Gastroesophageal sphincter (tissue), 4 donors: ENCODE results near the gene CHKB. TPM values are rescaled to one million over a fixed set of nuclear protein-coding genes. Genes with fewer than 3 reads are reported as not detected.

Experiments
- ATAC-seq: fragments of 150-250 bp; one replicate; pipeline ENCODE4 v1.9.1; 2016; ENCODE audit warnings: mild to moderate bottlenecking, moderate library complexity
- H3K27ac ChIP-seq, 4 donors: fragments of 200-600 bp; sonication (generic) in 3 of 4; 1 replicate in 3 of 4; 2 replicates in 1 of 4; pipeline ENCODE4 v1.5.1; 2016 to 2019
- H3K27me3 ChIP-seq: fragments of 200-600 bp; sonication (generic); one replicate; pipeline ENCODE4 v1.5.1; 2019
- H3K36me3 ChIP-seq, 2 donors: fragments of 200-600 bp; sonication (generic); one replicate each; pipeline ENCODE4 v1.5.1; 2019; ENCODE audit warnings: control low read depth in 1 of 2
- H3K4me1 ChIP-seq, 3 donors: fragments of 200-600 bp; sonication (generic); 1 replicate in 2 of 3; 2 replicates in 1 of 3; pipeline ENCODE4 v1.5.1; 2016 to 2019; ENCODE audit warnings: control low read depth in 2 of 3
- H3K4me3 ChIP-seq, 2 donors: fragments of 200-600 bp; sonication (generic); one replicate each; pipeline ENCODE4 v1.5.1; 2019; ENCODE audit warnings: mild to moderate bottlenecking in 1 of 2, moderate library complexity in 1 of 2
- H3K9me3 ChIP-seq, 3 donors: fragments of 200-600 bp; sonication (generic); one replicate each; pipeline ENCODE4 v1.5.1; 2017 to 2019; ENCODE audit warnings: control low read depth in 2 of 3
- EP300 ChIP-seq: sonication (generic); formaldehyde crosslinking; IDR thresholded peaks from one replicate; pipeline ENCODE4 v1.6.1; 2017; ENCODE audit warnings: antibody characterized with exemption, mild to moderate bottlenecking
- POLR2A ChIP-seq, 2 donors: fragments of 450-650 bp; IDR thresholded peaks; one replicate each; pipeline ENCODE4 v1.6.1; 2017; ENCODE audit warnings: antibody characterized with exemption in 2 of 2, mild to moderate bottlenecking in 2 of 2, moderate library complexity in 1 of 2
- POLR2AphosphoS5 ChIP-seq: sonication (generic); formaldehyde crosslinking; IDR thresholded peaks from one replicate; pipeline ENCODE4 v1.6.1; 2017; ENCODE audit warnings: antibody characterized with exemption
- WGBS, 2 donors: methylation state at CpG; one replicate each; pipeline ENCODE4 v1.1.5; 2018; ENCODE audit warnings: low coverage in 1 of 2; 5-methylcytosine and 5-hydroxymethylcytosine counted together
- total RNA-seq, 4 donors: library from RNA; depleted of rRNA; stranded (reverse); fragments of >200 nt; gene quantifications; one replicate each; pipeline ENCODE4 v1.1.0, GENCODE V29; 2016
- TF ChIP-seq, protein P1 (sequence below), 4 experiments: fragments of 200-600 bp in 2 of 4; fragments of 450-650 bp in 2 of 4; sonication (generic) in 1 of 4; IDR thresholded peaks; one replicate each; pipeline ENCODE4 v1.5.1; 2017 to 2019; ENCODE audit warnings: antibody characterized with exemption in 4 of 4, mild to moderate bottlenecking in 2 of 4, moderate library complexity in 2 of 4

Gene CHKB
- total RNA-seq, 4 donors from 2014 or later, result 16.6 to 39.8 (median 33.1) TPM

GRCh38 chr22:50532824-50533796 lies 49.5 kb downstream of the CHKB start:
- H3K27me3 ChIP-seq, result peaks cover 91% of the 10 kb centered on the region
- no peak for ATAC-seq
- no peaks in the 10 kb centered on the region for H3K9me3 ChIP-seq
- 68 to 78% methylated on average over 16 to 18 of the region's 19 CpGs for WGBS, 2 donors
- TF ChIP-seq POLR2AphosphoS5, result no peak
- TF ChIP-seq POLR2A (IDR thresholded peaks at IDR 0.05), result no peak
- no peak for TF ChIP-seq EP300
- TF ChIP-seq, protein P1, sequence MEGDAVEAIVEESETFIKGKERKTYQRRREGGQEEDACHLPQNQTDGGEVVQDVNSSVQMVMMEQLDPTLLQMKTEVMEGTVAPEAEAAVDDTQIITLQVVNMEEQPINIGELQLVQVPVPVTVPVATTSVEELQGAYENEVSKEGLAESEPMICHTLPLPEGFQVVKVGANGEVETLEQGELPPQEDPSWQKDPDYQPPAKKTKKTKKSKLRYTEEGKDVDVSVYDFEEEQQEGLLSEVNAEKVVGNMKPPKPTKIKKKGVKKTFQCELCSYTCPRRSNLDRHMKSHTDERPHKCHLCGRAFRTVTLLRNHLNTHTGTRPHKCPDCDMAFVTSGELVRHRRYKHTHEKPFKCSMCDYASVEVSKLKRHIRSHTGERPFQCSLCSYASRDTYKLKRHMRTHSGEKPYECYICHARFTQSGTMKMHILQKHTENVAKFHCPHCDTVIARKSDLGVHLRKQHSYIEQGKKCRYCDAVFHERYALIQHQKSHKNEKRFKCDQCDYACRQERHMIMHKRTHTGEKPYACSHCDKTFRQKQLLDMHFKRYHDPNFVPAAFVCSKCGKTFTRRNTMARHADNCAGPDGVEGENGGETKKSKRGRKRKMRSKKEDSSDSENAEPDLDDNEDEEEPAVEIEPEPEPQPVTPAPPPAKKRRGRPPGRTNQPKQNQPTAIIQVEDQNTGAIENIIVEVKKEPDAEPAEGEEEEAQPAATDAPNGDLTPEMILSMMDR (IDR thresholded peaks at IDR 0.05), result no peak
- peak overlapping the region in 2 of 4 donors; percentile 85 to 88 for H3K27ac ChIP-seq
- H3K36me3 ChIP-seq, result no peaks in the 10 kb centered on the region
- H3K4me3 ChIP-seq, result peak overlapping the region in 1 of 2 donors; percentile 63
- H3K4me1 ChIP-seq, result peaks cover 0 to 45% (median 19%) of the 10 kb centered on the region in 3 donors

- Histone ChIP-seq H3K27ac (peak overlapping the region; percentile 1 to 90 (median 86)), H3K4me1 (peaks cover 0 to 54% (median 20%) of the 10 kb centered on the region in 3 donors), H3K36me3 (no peaks in the 10 kb centered on the region), H3K9me3 (no peaks in the 10 kb centered on the region), H3K27me3 (peaks cover 81% of the 10 kb centered on the region), H3K4me3 (peak overlapping the region; percentile 35 to 63)
- 4 to 6% methylated on average over 5 to 11 of the region's 56 CpGs for WGBS, 2 donors
- peak; percentile 58 for ATAC-seq
- peak; percentile 8 to 24 for TF ChIP-seq POLR2A (IDR thresholded peaks at IDR 0.05)
- TF ChIP-seq EP300, result no peak
These were observed 50.5 kb downstream of the CHKB start for GRCh38 chr22:50531962-50532674.

DNA sequence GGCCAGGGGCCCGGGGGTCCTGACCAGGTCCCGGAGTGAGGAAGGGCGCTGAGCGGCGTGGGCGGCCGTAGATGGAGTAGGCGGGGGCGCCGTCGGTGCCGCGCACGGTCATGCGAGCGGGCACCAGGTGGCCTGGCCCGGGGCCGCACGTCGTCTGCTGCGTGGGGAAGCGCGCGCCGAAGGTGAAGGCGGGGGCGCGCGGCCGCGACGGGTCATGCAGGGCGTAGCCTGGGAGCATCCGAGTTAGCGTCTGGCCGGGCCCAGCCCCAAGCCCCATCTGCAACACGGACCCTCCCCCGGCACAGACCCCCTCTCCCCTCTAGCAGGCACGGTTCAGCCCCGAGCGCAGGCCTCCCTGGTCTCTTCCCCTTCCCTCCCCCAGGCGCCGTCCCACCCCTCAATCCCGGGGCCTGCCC lies 51.1 kb downstream of the CHKB start:
- peak in 1 of 2 donors; percentile 9 for TF ChIP-seq POLR2A (IDR thresholded peaks at IDR 0.05)
- TF ChIP-seq POLR2AphosphoS5, result no peak
- Histone ChIP-seq H3K9me3 (no peaks in the 10 kb centered on the region), H3K27ac (peak overlapping the region; percentile 1 to 90 (median 86)), H3K4me3 (peak overlapping the region; percentile 35 to 63), H3K4me1 (peaks cover 0 to 60% (median 25%) of the 10 kb centered on the region in 3 donors), H3K36me3 (no peaks in the 10 kb centered on the region), H3K27me3 (peaks cover 76% of the 10 kb centered on the region)
- WGBS, 2 donors, result no CpG with 5 or more reads among the region's 44 CpGs
- peak; percentile 20 for ATAC-seq

DNA sequence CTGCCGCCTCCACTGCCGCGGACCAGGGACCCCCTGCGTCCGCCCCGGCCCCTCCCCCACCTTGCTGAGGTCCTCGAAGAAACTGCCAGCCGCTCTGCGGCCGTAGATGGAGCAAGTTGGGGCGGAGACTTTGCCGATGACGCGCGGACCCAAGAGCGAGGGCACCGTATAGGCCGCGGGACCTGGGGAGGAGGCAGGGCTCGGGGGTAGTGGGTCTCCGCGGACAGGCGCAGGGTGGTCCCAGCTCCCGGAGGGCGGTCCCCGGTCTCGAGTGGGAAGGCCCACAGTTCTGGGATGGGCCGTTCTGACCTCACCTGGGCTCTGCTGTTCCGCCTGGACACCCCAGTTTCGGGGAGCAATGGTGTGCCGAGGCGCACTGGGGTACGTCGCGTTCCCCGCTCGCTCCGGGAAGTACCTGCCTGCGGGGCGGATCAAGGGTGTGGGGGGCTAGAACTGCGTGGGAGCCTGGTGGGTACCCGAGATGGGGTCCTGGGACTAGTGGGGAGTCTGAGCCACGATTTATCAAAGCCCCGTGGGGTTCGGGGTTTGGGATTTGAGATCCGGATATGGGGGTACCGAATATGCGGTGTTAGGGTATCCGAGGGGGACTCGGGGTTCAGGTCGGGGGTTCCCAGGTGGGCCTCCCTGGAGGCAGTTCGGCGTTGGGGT lies 51.6 kb downstream of the CHKB start:
- ATAC-seq, result peak; percentile 57
- H3K36me3 ChIP-seq, result no peaks in the 10 kb centered on the region
- H3K27me3 ChIP-seq, result peaks cover 70% of the 10 kb centered on the region
- peak overlapping the region; percentile 1 to 90 (median 86) for H3K27ac ChIP-seq
- 13 to 19% methylated on average over 3 to 8 of the region's 53 CpGs for WGBS, 2 donors
- peaks cover 0 to 65% (median 30%) of the 10 kb centered on the region in 3 donors for H3K4me1 ChIP-seq
- H3K4me3 ChIP-seq, result peak overlapping the region; percentile 35 to 63
- TF ChIP-seq POLR2A (IDR thresholded peaks at IDR 0.05) (peak; percentile 55 to 61), POLR2AphosphoS5 (peak; percentile 46)
- TF ChIP-seq, protein P1 (IDR thresholded peaks at IDR 0.05), result no peak
- H3K9me3 ChIP-seq, result no peaks in the 10 kb centered on the region

DNA sequence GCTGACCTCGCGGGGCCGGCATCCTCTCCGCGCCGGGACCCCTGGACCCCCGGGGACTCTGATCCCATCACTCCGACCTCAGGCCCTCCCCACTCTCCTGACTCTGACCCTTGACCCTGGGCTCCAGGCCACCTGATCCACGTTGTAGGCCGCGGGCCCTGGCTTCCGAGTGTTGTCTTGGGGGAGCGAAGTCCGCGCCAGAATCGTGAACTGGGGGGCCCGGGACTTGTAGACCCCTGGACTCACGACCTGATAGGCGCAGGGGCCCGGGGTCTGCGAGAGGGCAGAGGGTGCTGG lies 52.1 kb downstream of the CHKB start:
- Histone ChIP-seq H3K9me3 (no peaks in the 10 kb centered on the region), H3K4me1 (peaks cover 0 to 69% (median 30%) of the 10 kb centered on the region in 3 donors), H3K36me3 (no peaks in the 10 kb centered on the region), H3K4me3 (peak overlapping the region; percentile 35 to 63), H3K27me3 (peaks cover 66% of the 10 kb centered on the region), H3K27ac (peak overlapping the region; percentile 1 to 90 (median 86))
- ATAC-seq, result no peak
- TF ChIP-seq, protein P1 (IDR thresholded peaks at IDR 0.05), result no peak
- WGBS, 2 donors, result no CpG with 5 or more reads among the region's 21 CpGs
